Smooth muscle cell (in vitro differentiated cells): ENCODE results near the gene ADGRB2. TPM values are rescaled to one million over a fixed set of nuclear protein-coding genes. Genes with fewer than 3 reads are reported as not detected.

Source experiments
- DNase-seq: peaks from one replicate; lab custom pipeline; 2025; ENCODE audit not compliant: unreplicated experiment; lab: John Stamatoyannopoulos, UW
- H2AFZ ChIP-seq: fragments of 200-600 bp; sonication (generic); 2 replicates; pipeline ENCODE4 v1.6.0; 2016; ENCODE audit warnings: antibody characterized with exemption, low read depth, mild to moderate bottlenecking
- H3F3A ChIP-seq: fragments of 200-600 bp; sonication (generic); 2 replicates; pipeline ENCODE4 v1.6.0; 2017; ENCODE audit warnings: antibody characterized with exemption, low read depth
- H3K27ac ChIP-seq: fragments of 200-600 bp; sonication (generic); 2 replicates; pipeline ENCODE4 v1.5.1; 2016; ENCODE audit warnings: low read depth, mild to moderate bottlenecking
- H3K27me3 ChIP-seq: fragments of 200-600 bp; sonication (generic); 2 replicates; pipeline ENCODE4 v1.6.1; 2016; ENCODE audit warnings: low read depth, mild to moderate bottlenecking
- H3K36me3 ChIP-seq: fragments of 200-600 bp; sonication (generic); 2 replicates; pipeline ENCODE4 v1.5.1; 2016; ENCODE audit warnings: low read depth
- H3K4me1 ChIP-seq: fragments of 200-600 bp; sonication (generic); 2 replicates; pipeline ENCODE4 v1.5.1; 2016; ENCODE audit warnings: low read depth
- H3K4me2 ChIP-seq: fragments of 200-600 bp; sonication (generic); 2 replicates; pipeline ENCODE4 v1.6.0; 2016; ENCODE audit warnings: mild to moderate bottlenecking
- H3K4me3 ChIP-seq: fragments of 200-600 bp; sonication (generic); 2 replicates; pipeline ENCODE4 v1.5.1; 2016; ENCODE audit warnings: mild to moderate bottlenecking
- H3K79me2 ChIP-seq: fragments of 200-600 bp; sonication (generic); 2 replicates; pipeline ENCODE4 v1.6.0; 2016; ENCODE audit warnings: low read depth, mild to moderate bottlenecking
- H3K9ac ChIP-seq: fragments of 200-600 bp; sonication (generic); 2 replicates; pipeline ENCODE4 v1.6.0; 2016; ENCODE audit warnings: low read depth
- H3K9me3 ChIP-seq: fragments of 200-600 bp; sonication (generic); replicated peaks from 2 replicates; pipeline ENCODE4 v1.5.1; 2016; ENCODE audit warnings: low read depth
- H4K20me1 ChIP-seq: fragments of 200-600 bp; sonication (generic); 2 replicates; pipeline ENCODE4 v1.6.0; 2016; ENCODE audit warnings: low read depth
- CTCF ChIP-seq: fragments of 200-600 bp; sonication (generic); IDR thresholded peaks from 2 replicates; pipeline ENCODE4 v1.5.1; 2017; ENCODE audit warnings: borderline replicate concordance, mild to moderate bottlenecking, antibody characterized with exemption; ENCODE audit not compliant: insufficient read depth, poor library complexity, severe bottlenecking
- WGBS: methylation state at CpG from one replicate; pipeline ENCODE4 v1.1.7; 2016; ENCODE audit warnings: low lambda C conversion rate; 5-methylcytosine and 5-hydroxymethylcytosine counted together
- polyA plus RNA-seq: library from polyadenylated mRNA; unstranded; fragments of >200 nt; fragmentation: Nextera tagmentation; extraction: Ambion mirVana; gene quantifications from 2 replicates; pipeline ENCODE4 v1.2.1, GENCODE V29; 2016
- total RNA-seq: library from RNA; depleted of rRNA; stranded (reverse); fragments of >200 nt; gene quantifications from 2 replicates; pipeline ENCODE4 v1.2.3, GENCODE V29; 2014

ADGRB2 gene
- total and polyA plus RNA-seq, 2 experiments from 2014 or later: 8.8 to 9.4 TPM

- Histone ChIP-seq H3K27me3 (no peaks in the 10 kb centered on the region), H3K4me3 (no peak overlapping the region), H3K36me3 (no peaks in the 10 kb centered on the region), H3K9ac (no peak overlapping the region), H4K20me1 (no peaks in the 10 kb centered on the region), H3K4me2 (peak overlapping the region; percentile 60), H3K79me2 (peaks cover 22% of the 10 kb centered on the region), H3K4me1 (peaks cover 20% of the 10 kb centered on the region), H3K27ac (no peak overlapping the region), H3F3A (peaks cover 50% of the 10 kb centered on the region), H2AFZ (no peak overlapping the region), H3K9me3 (no peaks in the 10 kb centered on the region)
- no peak for TF ChIP-seq CTCF
- no peak for DNase-seq
- WGBS: 93% methylated on average over 15 of the region's 15 CpGs
These were observed 57.6 kb downstream of the ADGRB2 start for GRCh38 chr1:31706384-31707058.

- H4K20me1 ChIP-seq: no peaks in the 10 kb centered on the region
- TF ChIP-seq CTCF: peak; percentile 15
- no peak overlapping the region for H2AFZ ChIP-seq
- peaks cover 44% of the 10 kb centered on the region for H3F3A ChIP-seq
- peaks cover 24% of the 10 kb centered on the region for H3K4me1 ChIP-seq
- H3K9me3 ChIP-seq: no peaks in the 10 kb centered on the region
- peak overlapping the region; percentile 89 for H3K4me2 ChIP-seq
- peak overlapping the region; percentile 57 for H3K4me3 ChIP-seq
- H3K27me3 ChIP-seq: no peaks in the 10 kb centered on the region
- peak; percentile 61 for DNase-seq
- peak overlapping the region; percentile 93 for H3K27ac ChIP-seq
- peaks cover 28% of the 10 kb centered on the region for H3K79me2 ChIP-seq
- H3K36me3 ChIP-seq: no peaks in the 10 kb centered on the region
- peak overlapping the region; percentile 59 for H3K9ac ChIP-seq
- WGBS: 19% methylated on average over 23 of the region's 23 CpGs
These were observed 58.9 kb downstream of the ADGRB2 start for GRCh38 chr1:31705080-31705866.

- no peaks in the 10 kb centered on the region for H4K20me1 ChIP-seq
- peaks cover 24% of the 10 kb centered on the region for H3K4me1 ChIP-seq
- no peak overlapping the region for H2AFZ ChIP-seq
- H3K27ac ChIP-seq: peak overlapping the region; percentile 93
- peak overlapping the region; percentile 57 for H3K4me3 ChIP-seq
- H3K36me3 ChIP-seq: no peaks in the 10 kb centered on the region
- H3K27me3 ChIP-seq: no peaks in the 10 kb centered on the region
- peak overlapping the region; percentile 89 for H3K4me2 ChIP-seq
- TF ChIP-seq CTCF: no peak
- H3K9ac ChIP-seq: peak overlapping the region; percentile 80
- H3K9me3 ChIP-seq: no peaks in the 10 kb centered on the region
- H3F3A ChIP-seq: peaks cover 44% of the 10 kb centered on the region
- peaks cover 36% of the 10 kb centered on the region for H3K79me2 ChIP-seq
- DNase-seq: peak; percentile 54
- 7% methylated on average over 17 of the region's 19 CpGs for WGBS
These were observed 59.7 kb downstream of the ADGRB2 start for GRCh38 chr1:31704271-31705079.
